Inferior parietal cortex (tissue), 1 donor: Measurements from ENCODE around the gene BCAS2.
"Not testable (repeated sequence)": the region's sequence is repeated elsewhere in the genome, so short reads cannot be mapped to it uniquely, and the experiment has no call there.

Experiments
- DNase-seq: peaks from one replicate; pipeline ENCODE4 v3.0.0-alpha.2; 2016; ENCODE audit errors: extremely low spot score

The BCAS2 gene

GRCh38 chr1:114581335-114582287, at the start of gene BCAS2:
BCAS2 (minus strand) TSS chr1:114581615; CDS start chr1:114581591, 24 bp downstream.
- DNase-seq: peak; percentile 99

- DNase-seq: no peak
These were observed 45.7 kb upstream of the BCAS2 start for GRCh38 chr1:114627107-114627506.

GRCh38 chr1:114623364-114623763, 41.9 kb upstream of the BCAS2 start:
- no peak for DNase-seq

- no peak for DNase-seq
These were observed 39.0 kb upstream of the BCAS2 start for GRCh38 chr1:114620419-114620818.

- no peak for DNase-seq
These were observed 37.2 kb upstream of the BCAS2 start for GRCh38 chr1:114618606-114619005.

- DNase-seq: no peak
These were observed 29.3 kb upstream of the BCAS2 start for GRCh38 chr1:114610546-114611245.

GRCh38 chr1:114609826-114610225, 28.4 kb upstream of the BCAS2 start:
- DNase-seq: no peak

- DNase-seq: no peak
These were observed 27.6 kb upstream of the BCAS2 start for GRCh38 chr1:114609026-114609425.

- no peak for DNase-seq
These were observed 25.8 kb upstream of the BCAS2 start for GRCh38 chr1:114607223-114607622.

- DNase-seq: no peak
These were observed 16.5 kb upstream of the BCAS2 start for GRCh38 chr1:114597949-114598348.

- DNase-seq: no peak
These were observed 14.2 kb upstream of the BCAS2 start for GRCh38 chr1:114595602-114596001.

GRCh38 chr1:114594046-114594445, 12.6 kb upstream of the BCAS2 start:
- no peak for DNase-seq

GRCh38 chr1:114589122-114589521, 7.7 kb upstream of the BCAS2 start:
- no peak for DNase-seq

- DNase-seq: no peak
These were observed 6.8 kb upstream of the BCAS2 start for GRCh38 chr1:114588196-114588689.

- no peak for DNase-seq
These were observed 6.0 kb upstream of the BCAS2 start for GRCh38 chr1:114587203-114587991.

GRCh38 chr1:114586513-114587047, 5.2 kb upstream of the BCAS2 start:
- no peak for DNase-seq

- DNase-seq: no peak
These were observed 3.8 kb upstream of the BCAS2 start for GRCh38 chr1:114585231-114585630.

GRCh38 chr1:114574365-114574764, 7.0 kb downstream of the BCAS2 start:
- no peak for DNase-seq

GRCh38 chr1:114564141-114564540, 17.3 kb downstream of the BCAS2 start:
- DNase-seq: peak; percentile 14

GRCh38 chr1:114562978-114563510, 18.4 kb downstream of the BCAS2 start:
- not testable (repeated sequence) for DNase-seq

GRCh38 chr1:114561333-114561732, 20.1 kb downstream of the BCAS2 start:
- no peak for DNase-seq
